MCF 10A (cell line): ENCODE measurements around the gene TMEM271. TPM values are rescaled to one million over a fixed set of nuclear protein-coding genes. Genes with fewer than 3 reads are reported as not detected.

Experiments
- BruUV-seq: library from RNA; stranded (reverse); fragments of 400-500 nt; replicated peaks from 2 replicates; lab custom pipeline; 2021; lab: Mats Ljungman, UMichigan
- CTCF ChIA-PET: fragments of 300-600 bp; sonication (Branson Sonifier 250); formaldehyde crosslinking; extraction: SDS; loops from one replicate; lab custom pipeline; 2021; ENCODE audit warnings: antibody characterized with exemption, inconsistent platforms; lab: Yijun Ruan, JAX
- POLR2A ChIA-PET: fragments of 300-600, 350-650 bp; sonication (Branson Sonifier 250); formaldehyde crosslinking; extraction: SDS; loops from one replicate; lab custom pipeline; 2020; ENCODE audit warnings: antibody characterized with exemption, inconsistent platforms; lab: Yijun Ruan, JAX
- DNase-seq: peaks from one replicate; pipeline ENCODE4 v3.0.0-alpha.2; 2018; ENCODE audit not compliant: unreplicated experiment
- H3K27ac Mint-ChIP-seq: one replicate; pipeline ENCODE4 v1.8.0; 2022; ENCODE audit warnings: mild to moderate bottlenecking, low read depth, mixed read lengths; ENCODE audit not compliant: unreplicated experiment
- H3K27me3 Mint-ChIP-seq: one replicate; pipeline ENCODE4 v1.8.0; 2022; ENCODE audit warnings: mixed read lengths; ENCODE audit not compliant: insufficient read depth, unreplicated experiment
- H3K36me3 Mint-ChIP-seq: one replicate; pipeline ENCODE4 v1.8.0; 2022; ENCODE audit warnings: mild to moderate bottlenecking, moderate library complexity, mixed read lengths; ENCODE audit not compliant: insufficient read depth, unreplicated experiment
- H3K4me1 Mint-ChIP-seq: one replicate; pipeline ENCODE4 v1.8.0; 2022; ENCODE audit warnings: mixed read lengths; ENCODE audit not compliant: insufficient read depth, unreplicated experiment
- H3K4me3 Mint-ChIP-seq: one replicate; pipeline ENCODE4 v1.8.0; 2022; ENCODE audit warnings: mild to moderate bottlenecking, moderate library complexity, mixed read lengths; ENCODE audit not compliant: unreplicated experiment
- H3K9me3 Mint-ChIP-seq: one replicate; pipeline ENCODE4 v1.8.0; 2022; ENCODE audit warnings: mixed read lengths; ENCODE audit not compliant: unreplicated experiment
- intact Hi-C: fragments of 100-400 bp; cut with micrococcal nuclease; formaldehyde crosslinking; loops from 2 replicates; pipeline ENCODE4 v1.14.1; 2022
- total RNA-seq: library from RNA; stranded (reverse); gene quantifications from 2 replicates; pipeline ENCODE4 v1.2.3, GENCODE V29; 2022
- TF ChIP-seq, protein P1 (sequence below): fragments of 200-600 bp; IDR thresholded peaks from one replicate; pipeline ENCODE4 v1.8.0; 2022; ENCODE audit warnings: antibody characterized with exemption, mild to moderate bottlenecking; ENCODE audit not compliant: unreplicated experiment

The TMEM271 gene
- total RNA-seq, 1 experiment from 2014 or later: not detected

DNA sequence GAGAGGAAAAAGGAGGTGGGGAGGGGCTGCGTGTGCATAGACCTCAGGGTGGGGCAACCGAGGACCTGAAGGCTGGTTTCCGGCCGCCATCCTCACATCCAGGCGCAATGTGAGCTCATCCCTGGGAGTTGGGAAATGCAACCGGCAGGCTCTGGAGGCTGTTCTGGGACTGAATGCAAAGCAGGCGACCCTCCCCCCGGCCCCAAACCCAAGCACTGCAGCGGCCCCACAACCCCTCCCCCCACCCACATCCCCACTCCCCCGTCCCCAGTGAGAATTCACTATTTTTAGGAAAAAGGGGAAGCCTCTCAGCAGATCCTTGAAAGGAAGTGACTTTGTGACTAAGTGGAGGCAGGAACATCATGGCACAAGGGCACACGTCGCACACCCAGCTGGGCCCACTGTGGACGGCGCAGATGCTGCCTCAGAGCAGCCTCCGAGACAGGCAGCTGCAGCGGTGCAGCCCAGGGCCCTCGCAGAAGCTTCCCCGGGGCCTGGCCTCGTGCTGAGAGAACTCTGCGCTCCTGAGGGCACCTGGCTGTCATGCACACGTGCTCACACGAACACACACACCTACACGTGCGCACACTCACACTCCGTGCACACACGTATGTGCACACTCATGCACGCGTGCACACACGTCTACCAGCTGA lies 47.9 kb upstream of the TMEM271 start:
- no peaks in the 10 kb centered on the region for H3K4me1 Mint-ChIP-seq
- no peak overlapping the region for H3K4me3 Mint-ChIP-seq
- H3K9me3 Mint-ChIP-seq: no peaks in the 10 kb centered on the region
- CTCF ChIA-PET: interaction anchor here (0.8 kb wide), 1 partner anchor 21 kb away, joined by 4 read pairs; no protein-coding TSS in a partner anchor
- intact Hi-C loops: no loop called here
- BruUV-seq: no TSS peak
- POLR2A ChIA-PET: no interaction called here
- DNase-seq: no peak
- no peaks in the 10 kb centered on the region for H3K36me3 Mint-ChIP-seq
- H3K27ac Mint-ChIP-seq: no peak overlapping the region
- H3K27me3 Mint-ChIP-seq: peaks cover 30% of the 10 kb centered on the region
- TF ChIP-seq, protein P1, sequence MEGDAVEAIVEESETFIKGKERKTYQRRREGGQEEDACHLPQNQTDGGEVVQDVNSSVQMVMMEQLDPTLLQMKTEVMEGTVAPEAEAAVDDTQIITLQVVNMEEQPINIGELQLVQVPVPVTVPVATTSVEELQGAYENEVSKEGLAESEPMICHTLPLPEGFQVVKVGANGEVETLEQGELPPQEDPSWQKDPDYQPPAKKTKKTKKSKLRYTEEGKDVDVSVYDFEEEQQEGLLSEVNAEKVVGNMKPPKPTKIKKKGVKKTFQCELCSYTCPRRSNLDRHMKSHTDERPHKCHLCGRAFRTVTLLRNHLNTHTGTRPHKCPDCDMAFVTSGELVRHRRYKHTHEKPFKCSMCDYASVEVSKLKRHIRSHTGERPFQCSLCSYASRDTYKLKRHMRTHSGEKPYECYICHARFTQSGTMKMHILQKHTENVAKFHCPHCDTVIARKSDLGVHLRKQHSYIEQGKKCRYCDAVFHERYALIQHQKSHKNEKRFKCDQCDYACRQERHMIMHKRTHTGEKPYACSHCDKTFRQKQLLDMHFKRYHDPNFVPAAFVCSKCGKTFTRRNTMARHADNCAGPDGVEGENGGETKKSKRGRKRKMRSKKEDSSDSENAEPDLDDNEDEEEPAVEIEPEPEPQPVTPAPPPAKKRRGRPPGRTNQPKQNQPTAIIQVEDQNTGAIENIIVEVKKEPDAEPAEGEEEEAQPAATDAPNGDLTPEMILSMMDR: no peak

DNA sequence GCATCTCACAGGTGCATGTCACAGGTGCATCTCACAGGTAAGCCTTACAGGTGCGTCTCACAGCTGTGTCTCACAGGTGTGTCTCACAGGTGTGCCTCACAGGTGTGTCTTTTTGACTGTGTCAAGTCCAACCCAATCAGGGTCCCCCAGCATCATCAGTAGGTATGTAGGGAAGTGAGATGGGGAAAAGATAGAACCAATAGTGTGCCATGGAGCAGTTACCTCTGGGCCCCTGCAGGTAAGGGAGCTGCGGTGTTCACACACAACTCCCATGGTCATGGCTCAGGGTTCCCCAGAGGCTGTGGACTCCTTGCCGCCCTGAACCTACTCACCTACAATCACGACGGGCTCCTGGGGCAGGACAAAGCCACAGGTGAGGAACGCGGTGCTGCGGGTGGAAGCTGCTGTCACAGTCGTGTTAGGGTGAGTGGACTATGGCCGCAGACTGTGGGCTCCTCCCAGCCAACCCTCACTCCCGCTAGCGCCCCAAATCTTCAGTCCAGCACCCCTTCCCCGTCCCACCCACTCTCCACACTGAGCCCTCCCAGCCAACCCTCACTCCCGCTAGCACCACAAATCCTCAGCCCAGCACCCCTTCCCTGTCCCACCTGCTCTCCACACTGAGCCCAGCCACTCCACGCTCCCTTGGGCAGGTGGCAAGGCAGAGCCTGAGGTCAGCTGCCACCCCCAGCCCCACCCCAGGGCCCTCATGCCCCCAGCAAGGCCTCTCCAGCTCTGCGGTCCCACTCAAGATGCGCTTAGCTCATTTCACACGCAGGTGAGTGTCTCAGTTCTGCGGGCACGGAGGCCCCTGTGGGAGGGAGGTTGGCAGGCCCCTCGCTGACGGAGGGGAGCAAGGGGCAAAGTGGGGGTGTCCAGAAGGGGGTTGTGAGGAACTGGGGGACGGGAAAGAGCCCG lies 47.2 kb upstream of the TMEM271 start:
- peaks cover 1% of the 10 kb centered on the region for H3K4me1 Mint-ChIP-seq
- ChIA-PET POLR2A (no interaction called here), CTCF (interaction anchor here (0.6 to 0.8 kb wide), 2 partner anchors 20 kb away, joined by 4 read pairs; no protein-coding TSS in a partner anchor)
- BruUV-seq: no TSS peak
- H3K9me3 Mint-ChIP-seq: no peaks in the 10 kb centered on the region
- intact Hi-C loops: no loop called here
- DNase-seq: no peak
- TF ChIP-seq, protein P1: no peak
- H3K27ac Mint-ChIP-seq: no peak overlapping the region
- no peaks in the 10 kb centered on the region for H3K36me3 Mint-ChIP-seq
- no peak overlapping the region for H3K4me3 Mint-ChIP-seq
- peaks cover 30% of the 10 kb centered on the region for H3K27me3 Mint-ChIP-seq

DNA sequence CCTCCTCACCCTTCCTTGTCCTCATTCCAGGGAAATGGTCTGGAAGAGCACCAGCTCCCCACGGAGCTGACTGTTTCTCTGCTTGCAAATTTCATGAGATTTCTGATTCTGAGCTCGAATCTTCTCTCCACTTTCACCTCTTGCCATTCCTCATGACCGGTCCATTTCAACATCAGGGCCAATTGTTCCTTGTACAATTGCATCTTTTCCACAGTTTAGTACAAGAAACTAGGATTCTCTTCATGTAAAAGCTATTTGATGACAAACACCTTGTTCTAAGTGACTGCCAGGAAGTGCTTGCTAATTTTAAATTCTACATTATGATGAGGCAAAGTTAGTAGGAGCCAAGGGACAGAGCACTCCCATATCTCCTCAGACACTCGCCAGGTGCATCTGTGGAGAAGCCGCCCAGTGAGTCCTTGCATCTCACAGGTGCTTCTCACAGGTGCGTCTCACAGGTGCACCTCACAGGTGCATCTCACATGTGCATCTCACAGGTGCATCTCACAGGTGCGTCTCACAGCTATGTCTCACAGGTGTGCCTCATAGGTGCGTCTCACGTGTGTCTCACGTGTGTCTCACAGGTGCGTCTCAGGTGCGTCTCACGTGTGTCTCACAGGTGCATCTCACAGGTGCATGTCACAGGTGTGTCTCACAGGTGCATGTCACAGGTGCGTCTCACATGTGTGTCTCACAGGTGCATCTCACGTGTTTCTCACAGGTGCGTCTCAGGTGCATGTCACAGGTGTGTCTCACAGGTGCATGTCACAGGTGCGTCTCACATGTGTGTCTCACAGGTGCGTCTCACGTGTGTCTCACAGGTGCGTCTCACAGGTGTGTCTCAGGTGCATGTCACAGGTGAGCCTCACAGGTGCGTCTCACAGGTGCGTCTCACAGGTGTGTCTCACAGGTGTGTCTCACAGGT lies 46.2 kb upstream of the TMEM271 start:
- BruUV-seq: no TSS peak
- intact Hi-C loops: no loop called here
- Mint-ChIP-seq H3K4me1 (peaks cover 11% of the 10 kb centered on the region), H3K36me3 (no peaks in the 10 kb centered on the region), H3K9me3 (no peaks in the 10 kb centered on the region), H3K27me3 (peaks cover 30% of the 10 kb centered on the region), H3K27ac (no peak overlapping the region), H3K4me3 (no peak overlapping the region)
- CTCF ChIA-PET: interaction anchor here (0.6 kb wide), 1 partner anchor 21 kb away, joined by 4 read pairs; no protein-coding TSS in a partner anchor
- TF ChIP-seq, protein P1: no peak
- POLR2A ChIA-PET: interaction anchor here (0.6 to 1.0 kb wide), 2 partner anchors 11 to 1287 kb away, joined by 3 to 4 read pairs; no protein-coding TSS in a partner anchor
- DNase-seq: no peak
